Cardiac muscle cell (in vitro differentiated cells and primary cell): Measurements from ENCODE around the gene GUCY1B1. TPM values are rescaled to one million over a fixed set of nuclear protein-coding genes. Genes with fewer than 3 reads are reported as not detected.
A peak's percentile ranks its signal among the peaks of the same experiment; 100 is the strongest.

Source experiments
- DNase-seq, 2 donors: peaks; one replicate each; pipeline versions ENCODE4 v3.0.0 to v3.0.0-alpha.2; 2010 to 2017; ENCODE audit warnings: low read depth in 1 of 2, low spot score in 1 of 2
- H3K27ac ChIP-seq: fragments of 200-600 bp; sonication (generic); 2 replicates; pipeline ENCODE4 v1.5.1; 2016
- H3K27me3 ChIP-seq: fragments of 200-600 bp; sonication (generic); 2 replicates; pipeline ENCODE4 v1.6.0; 2016; ENCODE audit warnings: control low read depth
- H3K36me3 ChIP-seq: fragments of 200-600 bp; sonication (generic); 2 replicates; pipeline ENCODE4 v1.5.1; 2016; ENCODE audit warnings: control low read depth
- H3K4me1 ChIP-seq: fragments of 200-600 bp; sonication (generic); 2 replicates; pipeline ENCODE4 v1.8.1; 2017; ENCODE audit warnings: low read depth, mild to moderate bottlenecking, mixed run types
- H3K4me3 ChIP-seq: fragments of 200-600 bp; sonication (generic); 2 replicates; pipeline ENCODE4 v1.5.1; 2016; ENCODE audit warnings: mild to moderate bottlenecking
- H3K9me3 ChIP-seq: fragments of 200-600 bp; sonication (generic); 2 replicates; pipeline ENCODE4 v1.5.1; 2017; ENCODE audit warnings: low read depth, mild to moderate bottlenecking, control low read depth
- polyA plus RNA-seq: library from polyadenylated mRNA; unstranded; fragments of >200 nt; fragmentation: Nextera tagmentation; extraction: Ambion mirVana; gene quantifications from 2 replicates; pipeline ENCODE4 v1.2.1, GENCODE V29; 2016
- total RNA-seq: library from RNA; depleted of rRNA; stranded (reverse); fragments of >200 nt; gene quantifications from 2 replicates; pipeline ENCODE4 v1.2.3, GENCODE V29; 2016
- TF ChIP-seq, protein P1 (sequence below): IDR thresholded peaks from 2 replicates; pipeline ENCODE4 v1.5.1; 2012; ENCODE audit warnings: low read depth, mild to moderate bottlenecking, low read length

The GUCY1B1 gene
- total and polyA plus RNA-seq, 2 experiments from 2014 or later: 19.1 to 26.6 TPM

DNA sequence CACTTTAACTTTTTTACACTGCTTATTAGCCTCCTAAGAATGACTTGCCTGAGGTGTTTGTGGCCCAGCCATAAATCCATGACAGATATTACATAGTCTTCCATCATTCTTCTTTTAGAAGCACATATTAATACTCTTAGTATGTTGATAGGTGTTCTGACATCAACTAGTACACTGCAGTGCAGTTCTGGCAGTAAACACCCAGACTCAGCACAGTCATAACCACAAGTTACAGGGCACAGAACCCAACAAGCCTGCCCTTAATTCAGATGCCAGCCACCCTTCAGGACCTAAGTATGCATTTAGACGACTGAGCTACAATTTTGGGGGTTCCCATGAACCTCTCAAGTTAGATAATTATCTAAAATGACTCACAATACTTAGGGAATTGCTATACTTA lies 36.5 kb upstream of the GUCY1B1 start:
- DNase-seq: no peak
- Histone ChIP-seq H3K27me3 (no peaks in the 10 kb centered on the region), H3K4me1 (peaks cover 12% of the 10 kb centered on the region), H3K4me3 (no peak overlapping the region), H3K27ac (no peak overlapping the region), H3K9me3 (no peaks in the 10 kb centered on the region), H3K36me3 (peaks cover 75% of the 10 kb centered on the region)
- TF ChIP-seq, protein P1, sequence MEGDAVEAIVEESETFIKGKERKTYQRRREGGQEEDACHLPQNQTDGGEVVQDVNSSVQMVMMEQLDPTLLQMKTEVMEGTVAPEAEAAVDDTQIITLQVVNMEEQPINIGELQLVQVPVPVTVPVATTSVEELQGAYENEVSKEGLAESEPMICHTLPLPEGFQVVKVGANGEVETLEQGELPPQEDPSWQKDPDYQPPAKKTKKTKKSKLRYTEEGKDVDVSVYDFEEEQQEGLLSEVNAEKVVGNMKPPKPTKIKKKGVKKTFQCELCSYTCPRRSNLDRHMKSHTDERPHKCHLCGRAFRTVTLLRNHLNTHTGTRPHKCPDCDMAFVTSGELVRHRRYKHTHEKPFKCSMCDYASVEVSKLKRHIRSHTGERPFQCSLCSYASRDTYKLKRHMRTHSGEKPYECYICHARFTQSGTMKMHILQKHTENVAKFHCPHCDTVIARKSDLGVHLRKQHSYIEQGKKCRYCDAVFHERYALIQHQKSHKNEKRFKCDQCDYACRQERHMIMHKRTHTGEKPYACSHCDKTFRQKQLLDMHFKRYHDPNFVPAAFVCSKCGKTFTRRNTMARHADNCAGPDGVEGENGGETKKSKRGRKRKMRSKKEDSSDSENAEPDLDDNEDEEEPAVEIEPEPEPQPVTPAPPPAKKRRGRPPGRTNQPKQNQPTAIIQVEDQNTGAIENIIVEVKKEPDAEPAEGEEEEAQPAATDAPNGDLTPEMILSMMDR: no peak

DNA sequence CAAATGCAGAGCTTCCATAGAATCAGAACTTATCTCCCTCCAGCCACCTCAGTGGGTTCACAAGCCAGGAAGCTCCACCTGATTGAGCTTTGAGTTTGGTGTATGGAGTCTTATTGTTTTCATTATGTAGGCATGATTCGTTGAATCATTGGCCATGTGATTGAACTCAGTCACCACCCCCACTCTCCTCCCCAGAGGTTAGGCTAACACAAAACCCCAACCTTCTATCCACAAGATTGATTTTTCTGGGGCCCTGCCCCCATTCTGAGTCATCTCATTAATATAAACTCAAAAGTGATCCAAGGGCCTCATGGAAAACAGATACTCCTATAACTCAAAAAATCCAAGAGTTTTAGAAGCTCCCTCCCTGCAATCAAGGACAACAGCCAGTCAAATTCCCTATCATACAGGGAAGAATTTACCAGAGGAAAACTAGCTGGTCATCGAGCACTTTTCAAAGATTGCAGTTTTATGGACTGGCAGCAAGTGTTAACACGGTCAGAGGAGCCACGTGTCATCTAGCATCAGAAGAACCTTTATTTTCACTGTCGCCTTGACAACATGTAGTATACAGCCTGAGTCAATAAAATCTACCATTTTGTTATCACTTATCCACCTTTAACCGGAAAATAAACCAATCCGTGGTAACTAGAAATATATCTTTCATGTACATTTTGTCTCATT lies 35.9 kb upstream of the GUCY1B1 start:
- Histone ChIP-seq H3K4me3 (no peak overlapping the region), H3K9me3 (no peaks in the 10 kb centered on the region), H3K27ac (no peak overlapping the region), H3K36me3 (peaks cover 72% of the 10 kb centered on the region), H3K27me3 (no peaks in the 10 kb centered on the region), H3K4me1 (peaks cover 12% of the 10 kb centered on the region)
- DNase-seq: no peak
- TF ChIP-seq, protein P1: no peak

DNA sequence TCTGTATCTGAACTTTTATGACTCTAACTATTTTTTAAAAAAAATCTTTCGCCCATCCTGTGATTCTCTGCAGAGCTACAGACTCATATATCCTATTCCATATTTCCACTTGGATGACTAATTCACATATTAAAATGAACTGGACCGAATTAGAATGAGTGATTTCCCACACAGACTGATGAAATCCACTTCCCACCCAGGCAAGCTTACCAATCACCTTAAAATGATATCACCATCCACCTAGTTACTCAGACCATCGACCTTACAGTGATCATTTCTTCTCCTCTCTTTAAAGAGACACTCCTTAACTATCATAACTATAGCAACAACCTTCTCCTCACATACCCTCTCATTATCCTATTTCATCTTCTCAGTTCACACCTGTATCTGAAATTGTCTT lies 34.1 kb upstream of the GUCY1B1 start:
- TF ChIP-seq, protein P1: no peak
- H3K27me3 ChIP-seq: no peaks in the 10 kb centered on the region
- H3K4me3 ChIP-seq: no peak overlapping the region
- no peaks in the 10 kb centered on the region for H3K9me3 ChIP-seq
- peak overlapping the region; percentile 47 for H3K27ac ChIP-seq
- peaks cover 76% of the 10 kb centered on the region for H3K36me3 ChIP-seq
- DNase-seq: no peak
- peaks cover 6% of the 10 kb centered on the region for H3K4me1 ChIP-seq

DNA sequence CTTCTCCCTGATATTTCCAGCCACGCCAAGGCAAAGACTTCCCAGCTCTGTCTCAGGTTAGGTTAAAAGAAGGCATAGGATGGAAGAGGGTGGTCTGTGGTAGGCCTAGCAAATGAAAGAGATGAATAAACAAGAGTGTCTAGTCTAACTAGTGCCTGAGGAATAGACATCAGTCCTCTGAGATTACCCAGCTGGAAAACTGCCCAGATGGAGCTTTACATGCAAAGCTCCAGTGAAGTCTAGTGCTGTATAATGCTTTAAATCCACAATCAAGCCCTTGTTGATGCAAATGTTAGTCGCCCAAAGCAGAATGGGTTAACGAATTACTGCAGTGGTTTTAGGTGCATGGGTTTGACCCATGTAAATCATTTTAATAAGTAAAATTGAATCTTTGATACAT lies 24.8 kb upstream of the GUCY1B1 start:
- Histone ChIP-seq H3K36me3 (peaks cover 24% of the 10 kb centered on the region), H3K27me3 (no peaks in the 10 kb centered on the region), H3K4me3 (no peak overlapping the region), H3K9me3 (no peaks in the 10 kb centered on the region), H3K4me1 (peaks cover 19% of the 10 kb centered on the region), H3K27ac (peak overlapping the region; percentile 70)
- DNase-seq: peak; percentile 33 to 48
- TF ChIP-seq, protein P1: no peak

DNA sequence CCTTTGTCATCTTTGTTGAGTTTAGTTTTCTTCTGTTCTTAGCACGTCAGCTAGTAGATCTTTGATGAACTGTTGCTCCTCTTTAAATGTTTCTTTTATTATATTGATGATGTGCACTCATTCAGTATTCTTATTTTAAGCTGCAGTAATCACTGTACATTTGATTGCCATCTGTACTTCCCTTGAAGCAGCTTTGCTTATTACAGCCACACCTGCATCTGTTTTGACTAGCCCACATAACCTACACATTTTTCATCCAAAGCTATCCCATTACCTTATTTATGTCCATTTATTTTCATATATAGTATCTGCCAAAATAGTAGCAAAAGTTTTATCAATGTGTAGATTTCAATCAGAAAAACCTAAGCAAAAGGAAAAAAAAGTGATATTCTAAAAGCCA lies 23.9 kb upstream of the GUCY1B1 start:
- TF ChIP-seq, protein P1: no peak
- no peak for DNase-seq
- peak overlapping the region; percentile 70 for H3K27ac ChIP-seq
- no peaks in the 10 kb centered on the region for H3K9me3 ChIP-seq
- no peaks in the 10 kb centered on the region for H3K27me3 ChIP-seq
- peaks cover 16% of the 10 kb centered on the region for H3K36me3 ChIP-seq
- peaks cover 23% of the 10 kb centered on the region for H3K4me1 ChIP-seq
- H3K4me3 ChIP-seq: no peak overlapping the region
